SU-DHL-6 (cell line): Measurements from ENCODE around the gene CR2.
"Not testable (repeated sequence)": the region's sequence is repeated elsewhere in the genome, so short reads cannot be mapped to it uniquely, and the experiment has no call there.

Source experiments
- CTCF ChIP-seq: fragments of 200-600 bp; sonication (generic); IDR thresholded peaks from one replicate; pipeline ENCODE4 v1.5.1; 2017; ENCODE audit warnings: antibody characterized with exemption, mild to moderate bottlenecking, low read length, moderate library complexity; ENCODE audit not compliant: insufficient read depth, poor library complexity, severe bottlenecking
- EZH2phosphoT487 ChIP-seq: fragments of 200-600 bp; sonication (generic), shearing (Covaris generic); conservative IDR thresholded peaks from 2 replicates; pipeline ENCODE4 v1.6.1; 2018; ENCODE audit warnings: mild to moderate bottlenecking, antibody characterized with exemption, low read length, moderate library complexity, mixed read lengths

GRCh38 chr1:207495281-207495680, 41.2 kb downstream of the CR2 start:
- TF ChIP-seq CTCF, EZH2phosphoT487: not testable (repeated sequence)
